ENCODE data around the gene A1BG.
"Not testable (repeated sequence)": the region's sequence is repeated elsewhere in the genome, so short reads cannot be mapped to it uniquely, and the experiment has no call there.

Gene A1BG

GRCh38 chr19:58385891-58386575 lies 32.7 kb upstream of the A1BG start:
- DNase-seq = no peak

- DNase-seq = no peak
These were observed 32.1 kb upstream of the A1BG start for GRCh38 chr19:58385313-58385890.

GRCh38 chr19:58382997-58383603 lies 29.8 kb upstream of the A1BG start:
- no peak for DNase-seq

GRCh38 chr19:58381460-58382212 lies 28.3 kb upstream of the A1BG start:
- DNase-seq = no peak

GRCh38 chr19:58380662-58381459 lies 27.6 kb upstream of the A1BG start, which contains the start of gene ZNF837:
Gene ZNF837, minus strand, starts transcription at chr19:58381030. Its CDS starts 11,698 bp downstream, at chr19:58369332.
- peak; percentile 99 for DNase-seq

GRCh38 chr19:58380037-58380661 lies 26.9 kb upstream of the A1BG start:
- DNase-seq = no peak

- no peak for DNase-seq
These were observed 26.0 kb upstream of the A1BG start for GRCh38 chr19:58379246-58379645.

- DNase-seq = not testable (repeated sequence)
These were observed 23.4 kb upstream of the A1BG start for GRCh38 chr19:58376724-58377123.

GRCh38 chr19:58374200-58374599 lies 20.9 kb upstream of the A1BG start:
- no peak for DNase-seq

- no peak for DNase-seq
These were observed 19.2 kb upstream of the A1BG start for GRCh38 chr19:58372311-58373133.

GRCh38 chr19:58368561-58369360 lies 15.5 kb upstream of the A1BG start:
- no peak for DNase-seq

GRCh38 chr19:58367698-58368454 lies 14.6 kb upstream of the A1BG start:
- no peak for DNase-seq

GRCh38 chr19:58366585-58367430 lies 13.5 kb upstream of the A1BG start:
- DNase-seq = no peak

GRCh38 chr19:58364146-58364545 lies 10.9 kb upstream of the A1BG start:
- peak; percentile 74 for DNase-seq

- peak; percentile 95 for DNase-seq
These were observed 9.1 kb upstream of the A1BG start, which contains the start of gene ZNF497 for GRCh38 chr19:58362272-58362994. Gene ZNF497, minus strand, starts transcription at chr19:58362751. Its CDS starts 5,116 bp downstream, at chr19:58357635.

GRCh38 chr19:58361900-58362271 lies 8.6 kb upstream of the A1BG start:
- DNase-seq = peak; percentile 36

- no peak for DNase-seq
These were observed 4.3 kb upstream of the A1BG start for GRCh38 chr19:58357481-58358145.
